Neuronal stem cell (in vitro differentiated cells): Measurements from ENCODE around the gene STPG1.

Experiments
- DNase-seq: peaks from one replicate; pipeline ENCODE4 v3.0.0-alpha.2; 2013; ENCODE audit warnings: low spot score
- H2AFZ ChIP-seq: one replicate; pipeline ENCODE4 v1.6.1; 2013; ENCODE audit warnings: mild to moderate bottlenecking, low read length, inconsistent platforms
- H2AK5ac ChIP-seq: 2 replicates; pipeline ENCODE4 v1.6.1; 2013; ENCODE audit warnings: low read depth, mild to moderate bottlenecking, inconsistent platforms, low read length, moderate library complexity, mixed read lengths
- H2BK120ac ChIP-seq: 2 replicates; pipeline ENCODE4 v1.6.1; 2013; ENCODE audit warnings: low read depth, mild to moderate bottlenecking, inconsistent platforms, low read length, moderate library complexity, mixed read lengths
- H2BK12ac ChIP-seq: one replicate; pipeline ENCODE4 v1.6.1; 2013; ENCODE audit warnings: low read length, inconsistent platforms
- H2BK15ac ChIP-seq: 2 replicates; pipeline ENCODE4 v1.6.1; 2013; ENCODE audit warnings: mild to moderate bottlenecking, low read length, inconsistent platforms, mixed read lengths
- H2BK5ac ChIP-seq: one replicate; pipeline ENCODE4 v1.6.1; 2013; ENCODE audit warnings: inconsistent platforms, mild to moderate bottlenecking, low read length, moderate library complexity
- H3K14ac ChIP-seq: one replicate; pipeline ENCODE4 v1.6.1; 2013; ENCODE audit warnings: low read length, inconsistent platforms
- H3K18ac ChIP-seq: 2 replicates; pipeline ENCODE4 v1.6.1; 2013; ENCODE audit warnings: low read length, inconsistent platforms
- H3K23ac ChIP-seq: 2 replicates; pipeline ENCODE4 v1.6.1; 2013; ENCODE audit warnings: low read depth, mild to moderate bottlenecking, mixed read lengths, low read length, inconsistent platforms; ENCODE audit not compliant: poor library complexity
- H3K27ac ChIP-seq: replicated peaks from 3 replicates; pipeline ENCODE4 v1.5.1; 2013; ENCODE audit warnings: low read length, inconsistent platforms
- H3K27me3 ChIP-seq, 3 experiments: 2 replicates each; pipeline ENCODE4 v1.6.1; 2013; ENCODE audit warnings: low read length in 3 of 3, mild to moderate bottlenecking in 2 of 3, inconsistent platforms in 1 of 3, low read depth in 1 of 3, mixed read lengths in 1 of 3, moderate library complexity in 1 of 3; ENCODE audit not compliant: control insufficient read depth in 3 of 3, insufficient read depth in 3 of 3
- H3K36me3 ChIP-seq, 2 donors: replicated peaks in 1 of 2; 2 replicates each; pipeline ENCODE4 v1.6.1; 2013; ENCODE audit warnings: low read length in 2 of 2; ENCODE audit not compliant: control insufficient read depth in 2 of 2, insufficient read depth in 2 of 2
- H3K4ac ChIP-seq: 2 replicates; pipeline ENCODE4 v1.6.1; 2013; ENCODE audit warnings: inconsistent platforms, mild to moderate bottlenecking, low read length, moderate library complexity
- H3K4me1 ChIP-seq, 2 donors: 1 replicate in 1 of 2; 2 replicates in 1 of 2; pipeline ENCODE4 v1.6.1; 2013; ENCODE audit warnings: low read length in 2 of 2, low read depth in 1 of 2; ENCODE audit not compliant: control insufficient read depth in 2 of 2, insufficient read depth in 1 of 2
- H3K4me2 ChIP-seq: one replicate; pipeline ENCODE4 v1.6.1; 2013; ENCODE audit warnings: mild to moderate bottlenecking, low read length, inconsistent platforms; ENCODE audit not compliant: insufficient read depth, poor library complexity, severe bottlenecking
- H3K4me3 ChIP-seq, 2 donors: 2 replicates each; pipeline ENCODE4 v1.5.1; 2013; ENCODE audit warnings: low read length in 2 of 2, mild to moderate bottlenecking in 2 of 2, inconsistent platforms in 1 of 2, moderate library complexity in 1 of 2
- H3K79me1 ChIP-seq: one replicate; pipeline ENCODE4 v1.6.1; 2013; ENCODE audit warnings: low read depth, mild to moderate bottlenecking, inconsistent platforms, low read length, moderate library complexity
- H3K9ac ChIP-seq: one replicate; pipeline ENCODE4 v1.6.1; 2013; ENCODE audit warnings: mild to moderate bottlenecking, low read depth, low read length, inconsistent platforms; ENCODE audit not compliant: poor library complexity
- H3K9me3 ChIP-seq, 2 donors: replicated peaks in 1 of 2; 2 replicates each; pipeline versions ENCODE3 to v1.6.1; 2013; ENCODE audit warnings: low read length in 2 of 2, mild to moderate bottlenecking in 2 of 2, inconsistent platforms in 1 of 2, low read depth in 1 of 2, mixed read lengths in 1 of 2, moderate library complexity in 1 of 2; ENCODE audit not compliant: control insufficient read depth in 2 of 2, insufficient read depth in 1 of 2
- H4K8ac ChIP-seq: one replicate; pipeline ENCODE4 v1.6.1; 2013; ENCODE audit warnings: low read depth, mild to moderate bottlenecking, inconsistent platforms, low read length, moderate library complexity
- H4K91ac ChIP-seq: one replicate; pipeline ENCODE4 v1.6.1; 2013; ENCODE audit warnings: low read length, low read depth, mild to moderate bottlenecking, inconsistent platforms; ENCODE audit not compliant: poor library complexity
- WGBS, 2 donors: extraction: QIAGEN DNeasy Blood & Tissue Kit; methylation state at CpG; one replicate each; pipeline ENCODE4 v1.1.7; 2013; ENCODE audit warnings: missing lambda C conversion rate in 2 of 2, mixed read lengths in 1 of 2; ENCODE audit not compliant: insufficient read length in 2 of 2, insufficient replicate concordance in 1 of 2; ENCODE audit errors: extremely low coverage in 2 of 2; 5-methylcytosine and 5-hydroxymethylcytosine counted together

The STPG1 gene

GRCh38 chr1:24329797-24330543 lies 83.6 kb downstream of the STPG1 start:
- Histone ChIP-seq H4K91ac (no peak overlapping the region), H2BK5ac (no peak overlapping the region), H3K9ac (no peak overlapping the region), H2BK15ac (no peak overlapping the region), H2BK120ac (no peak overlapping the region), H3K36me3 (no peaks in the 10 kb centered on the region), H3K18ac (no peak overlapping the region), H2BK12ac (no peak overlapping the region), H3K27me3 (peaks cover 0 to 31% (median 0%) of the 10 kb centered on the region in 3 experiments), H3K9me3 (no peaks in the 10 kb centered on the region), H3K4me1 (no peaks in the 10 kb centered on the region), H3K79me1 (no peaks in the 10 kb centered on the region), H3K4ac (no peak overlapping the region), H4K8ac (no peak overlapping the region), H3K27ac (no peak overlapping the region), H3K4me2 (no peak overlapping the region), H3K4me3 (no peak overlapping the region), H3K14ac (no peak overlapping the region), H2AK5ac (no peak overlapping the region), H3K23ac (no peak overlapping the region), H2AFZ (no peak overlapping the region)
- WGBS, 2 donors = no CpG with 5 or more reads among the region's 2 CpGs
- DNase-seq = no peak

GRCh38 chr1:24329331-24329730 lies 84.3 kb downstream of the STPG1 start:
- H2AFZ ChIP-seq = no peak overlapping the region
- H2BK120ac ChIP-seq = no peak overlapping the region
- no peak overlapping the region for H4K91ac ChIP-seq
- no peaks in the 10 kb centered on the region for H3K36me3 ChIP-seq
- peak overlapping the region; percentile 7 for H3K18ac ChIP-seq
- DNase-seq = no peak
- H2AK5ac ChIP-seq = no peak overlapping the region
- H3K79me1 ChIP-seq = no peaks in the 10 kb centered on the region
- H4K8ac ChIP-seq = no peak overlapping the region
- H3K4me3 ChIP-seq = no peak overlapping the region
- no peak overlapping the region for H2BK15ac ChIP-seq
- WGBS, 2 donors = no CpG with 5 or more reads among the region's 9 CpGs
- no peaks in the 10 kb centered on the region for H3K9me3 ChIP-seq
- H3K4me2 ChIP-seq = no peak overlapping the region
- H3K27ac ChIP-seq = no peak overlapping the region
- H3K4me1 ChIP-seq = no peaks in the 10 kb centered on the region
- H3K14ac ChIP-seq = peak overlapping the region; percentile 67
- H3K27me3 ChIP-seq = peaks cover 0 to 38% (median 0%) of the 10 kb centered on the region in 3 experiments
- H3K9ac ChIP-seq = no peak overlapping the region
- no peak overlapping the region for H3K4ac ChIP-seq
- H2BK12ac ChIP-seq = no peak overlapping the region
- no peak overlapping the region for H2BK5ac ChIP-seq
- H3K23ac ChIP-seq = no peak overlapping the region

- Histone ChIP-seq H2BK120ac (no peak overlapping the region), H3K27ac (no peak overlapping the region), H4K8ac (no peak overlapping the region), H2BK5ac (no peak overlapping the region), H3K4me2 (no peak overlapping the region), H2AK5ac (no peak overlapping the region), H3K4ac (no peak overlapping the region), H4K91ac (no peak overlapping the region), H3K36me3 (no peaks in the 10 kb centered on the region), H3K23ac (no peak overlapping the region), H2AFZ (no peak overlapping the region), H3K14ac (no peak overlapping the region), H3K18ac (no peak overlapping the region), H2BK15ac (no peak overlapping the region), H3K9me3 (no peaks in the 10 kb centered on the region), H3K27me3 (peaks cover 0 to 46% (median 5%) of the 10 kb centered on the region in 3 experiments), H3K9ac (no peak overlapping the region), H3K79me1 (no peaks in the 10 kb centered on the region), H3K4me1 (no peaks in the 10 kb centered on the region), H2BK12ac (no peak overlapping the region), H3K4me3 (no peak overlapping the region)
- DNase-seq = no peak
- WGBS, 2 donors = no CpG with 5 or more reads among the region's 2 CpGs
Observed at GRCh38 chr1:24327891-24328290, 85.7 kb downstream of the STPG1 start.

GRCh38 chr1:24327486-24327885 lies 86.1 kb downstream of the STPG1 start:
- H2BK12ac ChIP-seq = no peak overlapping the region
- H3K79me1 ChIP-seq = no peaks in the 10 kb centered on the region
- H3K27ac ChIP-seq = no peak overlapping the region
- H3K4me2 ChIP-seq = no peak overlapping the region
- H3K14ac ChIP-seq = no peak overlapping the region
- H3K36me3 ChIP-seq = no peaks in the 10 kb centered on the region
- H3K4me1 ChIP-seq = no peaks in the 10 kb centered on the region
- H3K4ac ChIP-seq = no peak overlapping the region
- no peak overlapping the region for H4K8ac ChIP-seq
- no peak overlapping the region for H3K4me3 ChIP-seq
- DNase-seq = no peak
- no peak overlapping the region for H2AFZ ChIP-seq
- H3K18ac ChIP-seq = no peak overlapping the region
- H3K9ac ChIP-seq = no peak overlapping the region
- H2BK15ac ChIP-seq = no peak overlapping the region
- H3K27me3 ChIP-seq = peaks cover 0 to 50% (median 9%) of the 10 kb centered on the region in 3 experiments
- no peak overlapping the region for H2BK120ac ChIP-seq
- no peak overlapping the region for H2BK5ac ChIP-seq
- H3K23ac ChIP-seq = no peak overlapping the region
- no peak overlapping the region for H4K91ac ChIP-seq
- H3K9me3 ChIP-seq = no peaks in the 10 kb centered on the region
- no peak overlapping the region for H2AK5ac ChIP-seq
